AG04450 (cell line): Measurements from ENCODE around the gene ZNF276. TPM values are rescaled to one million over a fixed set of nuclear protein-coding genes. Genes with fewer than 3 reads are reported as not detected.

Source experiments
- CTCF ChIA-PET: fragments of 300-600, 350-600 bp; formaldehyde crosslinking; extraction: SDS; loops from one replicate; lab custom pipeline; 2022; ENCODE audit warnings: antibody characterized with exemption, inconsistent platforms; lab: Charles Lee
- POLR2A ChIA-PET: fragments of 350-600 bp; formaldehyde crosslinking; extraction: SDS; loops from one replicate; lab custom pipeline; 2021; ENCODE audit warnings: antibody characterized with exemption, inconsistent platforms; lab: Yijun Ruan, JAX
- DNase-seq: peaks from one replicate; pipeline ENCODE4 v3.0.0-alpha.2; 2011; ENCODE audit warnings: low read depth, low spot score
- H3K27ac ChIP-seq: one replicate; pipeline ENCODE4 v1.5.1; 2012; ENCODE audit warnings: low read depth, low read length, control low read depth
- H3K27me3 ChIP-seq: one replicate; pipeline ENCODE4 v1.6.0; 2012; ENCODE audit warnings: low read length; ENCODE audit not compliant: control insufficient read depth, insufficient read depth
- H3K4me3 ChIP-seq: 2 replicates; pipeline ENCODE4 v1.5.1; 2011; ENCODE audit warnings: mild to moderate bottlenecking, low read depth, low read length, control low read depth
- H3K9me3 ChIP-seq: 2 replicates; pipeline ENCODE4 v1.5.1; 2012; ENCODE audit warnings: low read length; ENCODE audit not compliant: control insufficient read depth, insufficient read depth
- polyA plus RNA-seq: library from polyadenylated mRNA; depleted of rRNA; stranded (reverse); fragments of >200 nt; gene quantifications from 2 replicates; pipeline ENCODE4 v1.2.3, GENCODE V29; 2011
- TF ChIP-seq, protein P1 (sequence below): IDR thresholded peaks from 2 replicates; pipeline ENCODE4 v1.5.1; 2011; ENCODE audit warnings: low read depth, low read length, control low read depth, inconsistent platforms

The ZNF276 gene
- polyA plus RNA-seq, 1 experiment, result 5.0 TPM

DNA sequence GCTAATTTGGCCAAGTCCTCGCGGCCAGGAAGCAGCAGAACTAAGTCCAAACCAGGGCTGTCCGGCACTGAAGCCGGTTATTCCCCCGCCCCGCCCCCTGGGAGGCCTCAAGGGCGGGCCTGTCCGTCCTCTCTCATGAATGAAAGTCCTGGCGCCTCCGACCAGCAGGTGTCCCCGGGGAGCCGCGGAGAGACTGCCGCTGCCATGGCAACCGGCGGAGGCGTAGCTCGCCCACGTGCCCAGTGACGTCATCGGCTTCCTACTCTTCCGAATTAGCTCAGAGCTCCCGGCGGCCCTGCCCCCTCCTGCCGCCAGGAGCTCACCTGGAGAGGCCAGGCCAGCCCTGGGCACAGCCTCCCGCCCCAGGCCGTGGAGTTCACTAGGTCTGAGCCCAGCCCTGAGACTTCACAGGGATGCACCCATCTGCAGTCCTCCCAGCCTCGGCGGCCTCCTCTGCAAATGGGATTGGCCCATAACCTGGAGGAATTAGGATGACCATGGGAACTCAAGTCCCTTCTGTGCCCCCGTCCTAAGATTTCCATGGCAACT is 21.2 kb upstream of the ZNF276 start:
- CTCF ChIA-PET, result interaction anchor here (0.6 to 3.3 kb wide), 14 partner anchors 9 to 210 kb away, joined by 3 to 36 read pairs (median 4); no protein-coding TSS in a partner anchor

DNA sequence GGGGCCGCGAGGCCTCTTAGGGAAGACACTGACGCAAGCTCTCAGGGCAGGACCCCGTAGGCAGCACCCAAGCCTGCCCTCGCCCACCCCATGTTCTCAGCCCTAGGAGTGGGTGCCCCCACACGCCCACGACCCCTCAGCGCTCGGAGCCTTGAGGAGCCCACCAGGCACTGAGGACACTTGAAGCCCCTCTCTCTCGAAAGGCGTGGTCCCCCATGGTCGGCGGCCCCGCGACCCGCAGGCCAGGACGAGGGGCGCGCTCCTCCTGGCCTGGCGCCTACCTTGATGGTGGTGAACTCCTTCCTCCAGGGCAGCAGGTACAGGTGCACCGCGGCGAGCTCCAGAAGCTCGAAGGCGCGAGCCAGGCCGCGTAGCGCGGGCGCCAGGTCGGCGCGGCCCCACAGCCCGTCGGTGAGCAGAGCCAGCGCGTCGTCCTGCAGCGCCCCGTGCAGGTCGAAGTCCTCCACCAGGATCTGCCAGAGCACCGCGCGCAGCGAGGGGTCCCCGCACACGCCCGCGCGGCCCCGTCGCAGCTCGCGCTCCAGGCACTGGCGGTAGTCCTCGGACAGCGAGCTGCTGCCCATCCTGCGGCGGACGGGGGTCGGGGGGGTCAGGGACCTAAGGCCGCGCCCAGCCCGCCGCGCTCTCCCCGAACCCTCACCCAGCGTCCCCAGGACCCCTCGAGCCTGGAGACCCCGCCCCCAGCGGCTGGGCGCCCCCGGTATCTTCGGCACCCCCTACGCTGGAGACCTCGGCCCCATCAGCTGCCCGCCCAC is 20.5 kb upstream of the ZNF276 start:
- peak overlapping the region; percentile 68 for H3K27ac ChIP-seq
- POLR2A ChIA-PET, result interaction anchor here (0.6 to 1.8 kb wide), 4 partner anchors 8 to 43 kb away, joined by 3 to 19 read pairs (median 4); partner anchors contain the start of genes CDK10, CHMP1A and SPATA33
- H3K4me3 ChIP-seq, result peak overlapping the region; percentile 79
- H3K27me3 ChIP-seq, result no peaks in the 10 kb centered on the region
- DNase-seq, result no peak
- CTCF ChIA-PET, result interaction anchor here (0.6 to 3.3 kb wide), 15 partner anchors 8 to 210 kb away, joined by 3 to 36 read pairs (median 4); no protein-coding TSS in a partner anchor
- no peaks in the 10 kb centered on the region for H3K9me3 ChIP-seq
- TF ChIP-seq, protein P1, sequence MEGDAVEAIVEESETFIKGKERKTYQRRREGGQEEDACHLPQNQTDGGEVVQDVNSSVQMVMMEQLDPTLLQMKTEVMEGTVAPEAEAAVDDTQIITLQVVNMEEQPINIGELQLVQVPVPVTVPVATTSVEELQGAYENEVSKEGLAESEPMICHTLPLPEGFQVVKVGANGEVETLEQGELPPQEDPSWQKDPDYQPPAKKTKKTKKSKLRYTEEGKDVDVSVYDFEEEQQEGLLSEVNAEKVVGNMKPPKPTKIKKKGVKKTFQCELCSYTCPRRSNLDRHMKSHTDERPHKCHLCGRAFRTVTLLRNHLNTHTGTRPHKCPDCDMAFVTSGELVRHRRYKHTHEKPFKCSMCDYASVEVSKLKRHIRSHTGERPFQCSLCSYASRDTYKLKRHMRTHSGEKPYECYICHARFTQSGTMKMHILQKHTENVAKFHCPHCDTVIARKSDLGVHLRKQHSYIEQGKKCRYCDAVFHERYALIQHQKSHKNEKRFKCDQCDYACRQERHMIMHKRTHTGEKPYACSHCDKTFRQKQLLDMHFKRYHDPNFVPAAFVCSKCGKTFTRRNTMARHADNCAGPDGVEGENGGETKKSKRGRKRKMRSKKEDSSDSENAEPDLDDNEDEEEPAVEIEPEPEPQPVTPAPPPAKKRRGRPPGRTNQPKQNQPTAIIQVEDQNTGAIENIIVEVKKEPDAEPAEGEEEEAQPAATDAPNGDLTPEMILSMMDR, result peak; percentile 19; the same call in 1 of the 2 replicates

More for the DNA sequence above, 21.2 kb upstream of the ZNF276 start:
- H3K27me3 ChIP-seq, result no peaks in the 10 kb centered on the region
- POLR2A ChIA-PET, result interaction anchor here (0.6 to 1.8 kb wide), 5 partner anchors 9 to 43 kb away, joined by 3 to 19 read pairs (median 4); partner anchors contain the start of genes CDK10, CHMP1A and SPATA33
- TF ChIP-seq, protein P1, result peak; percentile 76
- no peaks in the 10 kb centered on the region for H3K9me3 ChIP-seq
- DNase-seq, result peak; percentile 94
- H3K4me3 ChIP-seq, result peak overlapping the region; percentile 79
- H3K27ac ChIP-seq, result peak overlapping the region; percentile 68

DNA sequence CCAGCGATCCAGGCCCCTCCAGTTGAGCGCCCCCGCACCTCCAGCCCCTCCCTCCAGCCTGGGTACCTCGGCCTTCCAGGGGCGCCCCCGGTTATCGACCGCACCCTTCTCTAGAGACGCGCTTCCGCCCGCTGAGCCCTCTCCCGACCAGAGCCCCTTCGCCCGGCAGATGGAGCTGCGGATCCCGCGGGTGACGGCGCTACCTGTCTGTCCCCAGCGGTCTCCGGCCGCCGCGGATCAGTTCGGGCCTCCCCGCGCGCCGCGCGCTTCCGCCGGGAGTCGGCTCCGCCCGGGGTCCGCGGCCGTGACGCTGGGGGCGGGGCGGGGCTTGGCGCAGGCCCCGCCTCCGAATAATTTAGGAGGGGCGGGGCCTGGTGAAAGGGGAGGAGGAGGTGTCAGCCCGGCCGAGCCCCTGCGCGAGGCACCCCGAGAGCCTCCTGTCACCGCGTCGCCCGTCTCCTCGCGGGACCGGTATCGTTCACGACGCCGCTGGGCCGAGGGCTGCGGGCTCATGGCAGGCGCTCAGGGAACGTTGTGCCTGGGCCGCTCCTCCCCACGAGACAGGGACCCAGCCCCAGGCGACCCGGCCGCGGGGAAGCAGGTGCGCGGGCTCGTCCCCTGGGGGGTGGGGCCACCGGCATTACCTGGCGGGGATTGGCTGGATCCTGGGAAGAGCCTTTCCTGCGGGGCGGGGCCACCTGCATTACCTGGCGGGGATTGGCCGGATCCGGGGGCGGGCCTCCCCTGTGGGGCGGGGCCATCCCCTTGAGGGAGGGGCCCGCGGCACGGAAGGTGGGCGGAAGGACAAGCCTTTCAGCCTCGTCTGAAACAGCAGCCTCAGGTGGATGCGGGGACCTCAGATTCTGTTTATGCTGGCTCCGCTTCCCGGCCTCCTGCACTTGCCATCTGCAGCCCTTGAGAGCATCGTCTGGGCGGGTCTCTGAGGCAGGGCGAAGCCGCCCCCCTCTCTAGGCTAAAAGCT is 19.6 kb upstream of the ZNF276 start, which contains the start of gene SPATA2L:
SPATA2L (minus strand) TSS at position 281 of the 982 bp plus-strand sequence. CDS start 473 bp downstream, outside the sequence.
- ChIA-PET CTCF (interaction anchor here (0.7 to 0.9 kb wide), 2 partner anchors 86 to 159 kb away, joined by 3 to 4 read pairs; no protein-coding TSS in a partner anchor), POLR2A (no interaction called here)
- H3K4me3 ChIP-seq, result peak within 1 kb of the TSS; percentile 79
- H3K9me3 ChIP-seq, result no peaks in the 10 kb centered on the region
- no peaks in the 10 kb centered on the region for H3K27me3 ChIP-seq
- DNase-seq, result no peak
- TF ChIP-seq, protein P1, result no peak; the same call in 1 of the 2 replicates
- H3K27ac ChIP-seq, result peak within 1 kb of the TSS; percentile 68

DNA sequence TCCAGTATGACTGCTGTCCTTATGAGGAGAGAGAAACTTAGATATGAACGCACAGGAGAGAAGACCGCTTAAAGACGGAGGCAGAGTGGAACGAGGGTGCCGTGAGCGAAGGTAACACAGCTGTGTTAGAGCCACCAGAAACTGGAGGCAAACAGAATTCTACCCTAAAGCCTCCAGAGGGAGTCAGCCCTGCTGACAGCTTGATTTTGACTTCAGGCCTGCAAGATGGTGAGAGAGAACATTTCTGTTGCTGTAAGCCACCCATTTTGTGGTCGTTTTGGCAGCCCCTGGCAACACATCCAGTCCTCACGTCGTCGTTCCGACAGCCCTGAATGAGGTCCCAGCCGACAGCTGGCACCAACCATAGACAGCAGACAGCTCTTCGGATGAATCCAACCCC is 17.1 kb upstream of the ZNF276 start:
- ChIA-PET POLR2A (interaction anchor here (0.5 kb wide), 1 partner anchor 218 kb away, joined by 3 read pairs; no protein-coding TSS in a partner anchor), CTCF (interaction anchor here (0.5 to 5.2 kb wide), 4 partner anchors 108 to 160 kb away, joined by 3 to 42 read pairs (median 5); no protein-coding TSS in a partner anchor)
- Histone ChIP-seq H3K9me3 (no peaks in the 10 kb centered on the region; the same call in 1 of the 2 replicates), H3K4me3 (no peak overlapping the region), H3K27me3 (no peaks in the 10 kb centered on the region), H3K27ac (no peak overlapping the region)
- no peak for DNase-seq
- TF ChIP-seq, protein P1, result no peak
